H1 (cell line): ENCODE measurements around the gene MGAT5B. TPM values are rescaled to one million over a fixed set of nuclear protein-coding genes. Genes with fewer than 3 reads are reported as not detected.

ENCODE experiments used
- CTCF ChIA-PET: fragments of 300-600 bp; sonication (Branson Sonifier 250); formaldehyde crosslinking; loops from one replicate; lab custom pipeline; 2021; ENCODE audit not compliant: partially characterized antibody; lab: Charles Lee
- POLR2A ChIA-PET: fragments of 300-600 bp; sonication (Branson Sonifier 250); formaldehyde crosslinking; loops from one replicate; lab custom pipeline; 2021; ENCODE audit warnings: inconsistent platforms; ENCODE audit not compliant: partially characterized antibody; lab: Charles Lee
- DNase-seq, 2 experiments: peaks; one replicate each; pipeline versions ENCODE4 v3.0.0 to v3.0.0-alpha.2; 2010 to 2022; ENCODE audit warnings: low spot score in 2 of 2, low read depth in 1 of 2, mixed read lengths in 1 of 2
- FAIRE-seq: peaks from 2 replicates; lab custom pipeline; 2011; peaks lifted over from hg19 to GRCh38; lab: Jason Lieb, UNC
- H2AFZ ChIP-seq: 2 replicates; pipeline ENCODE4 v1.8.1; 2012; ENCODE audit warnings: low read length, inconsistent platforms
- H2AK5ac ChIP-seq: 2 replicates; pipeline ENCODE4 v1.6.1; 2013; ENCODE audit warnings: low read depth, low read length
- H2BK120ac ChIP-seq: replicated peaks from 2 replicates; pipeline ENCODE3; 2013; ENCODE audit warnings: low read depth, low read length, inconsistent platforms
- H2BK12ac ChIP-seq: 2 replicates; pipeline ENCODE4 v1.6.1; 2013; ENCODE audit warnings: low read depth, low read length
- H2BK15ac ChIP-seq: 2 replicates; pipeline ENCODE4 v1.6.1; 2013; ENCODE audit warnings: low read length
- H2BK20ac ChIP-seq: 2 replicates; pipeline ENCODE4 v1.6.1; 2013; ENCODE audit warnings: low read length
- H2BK5ac ChIP-seq: 2 replicates; pipeline ENCODE4 v1.6.1; 2013; ENCODE audit warnings: low read depth, low read length
- H3K14ac ChIP-seq: 2 replicates; pipeline ENCODE4 v1.6.1; 2013; ENCODE audit warnings: inconsistent platforms; ENCODE audit not compliant: insufficient read length
- H3K18ac ChIP-seq: 2 replicates; pipeline ENCODE4 v1.6.1; 2013; ENCODE audit warnings: low read length; ENCODE audit errors: extremely low read depth
- H3K23ac ChIP-seq: 2 replicates; pipeline ENCODE4 v1.6.1; 2013; ENCODE audit warnings: inconsistent platforms; ENCODE audit not compliant: insufficient read length
- H3K23me2 ChIP-seq: 2 replicates; pipeline ENCODE4 v1.6.1; 2013; ENCODE audit warnings: low read depth, low read length
- H3K27ac ChIP-seq: 2 replicates; pipeline ENCODE4 v1.6.1; 2011; ENCODE audit warnings: low read depth, low read length, inconsistent platforms
- H3K27me3 ChIP-seq, 4 experiments: replicated peaks in 1 of 4; 1 replicate in 1 of 4; 2 replicates in 3 of 4; pipeline versions ENCODE4 v1.6.1 to v1.8.1; 2011 to 2013; ENCODE audit warnings: low read length in 3 of 4, mild to moderate bottlenecking in 3 of 4, inconsistent platforms in 2 of 4, mixed read lengths in 2 of 4, moderate library complexity in 1 of 4; ENCODE audit not compliant: control insufficient read depth in 3 of 4, insufficient read depth in 3 of 4; ENCODE audit errors: extremely low read depth in 1 of 4
- H3K36me3 ChIP-seq, 4 experiments: 2 replicates each; pipeline versions ENCODE4 v1.6.1 to v1.8.1; 2011 to 2013; ENCODE audit warnings: mild to moderate bottlenecking in 4 of 4, low read length in 3 of 4, moderate library complexity in 2 of 4, control low read depth in 1 of 4, inconsistent platforms in 1 of 4; ENCODE audit not compliant: insufficient read depth in 4 of 4, control insufficient read depth in 2 of 4
- H3K4ac ChIP-seq: replicated peaks from 2 replicates; pipeline ENCODE3; 2013; ENCODE audit warnings: low read length, low read depth, mixed read lengths, inconsistent platforms; ENCODE audit not compliant: insufficient read length
- H3K4me1 ChIP-seq, 4 experiments: replicated peaks in 1 of 4; 1 replicate in 1 of 4; 2 replicates in 3 of 4; pipeline versions ENCODE4 v1.6.1 to v1.8.1; 2011 to 2013; ENCODE audit warnings: low read length in 3 of 4, inconsistent platforms in 2 of 4, mixed read lengths in 1 of 4; ENCODE audit not compliant: insufficient read depth in 4 of 4, control insufficient read depth in 3 of 4
- H3K4me2 ChIP-seq, 2 experiments: 2 replicates each; pipeline versions ENCODE4 v1.6.1 to v1.8.1; 2011 to 2013; ENCODE audit warnings: low read depth in 2 of 2, low read length in 2 of 2, control low read depth in 1 of 2, inconsistent platforms in 1 of 2, mild to moderate bottlenecking in 1 of 2; ENCODE audit not compliant: insufficient read depth in 1 of 2
- H3K4me3 ChIP-seq, 4 experiments: fragments of 200-600, 300-600 bp in 1 of 4; sonication (generic), shearing (Covaris generic), sonication (Bioruptor Twin) in 1 of 4; 2 replicates each; pipeline versions ENCODE4 v1.5.1 to v1.8.1; 2011 to 2016; ENCODE audit warnings: low read length in 4 of 4, low read depth in 3 of 4, control low read depth in 2 of 4, inconsistent platforms in 2 of 4, mild to moderate bottlenecking in 2 of 4, mixed read lengths in 1 of 4, moderate library complexity in 1 of 4; ENCODE audit not compliant: insufficient read depth in 2 of 4; ENCODE audit errors: extremely low read depth in 1 of 4
- H3K56ac ChIP-seq: replicated peaks from 2 replicates; pipeline ENCODE3; 2013; ENCODE audit warnings: low read depth, mild to moderate bottlenecking, mixed read lengths, low read length, inconsistent platforms; ENCODE audit not compliant: insufficient read length
- H3K79me1 ChIP-seq: 2 replicates; pipeline ENCODE4 v1.6.1; 2013; ENCODE audit warnings: low read depth, low read length, control low read depth
- H3K79me2 ChIP-seq, 2 experiments: 2 replicates each; pipeline versions ENCODE4 v1.6.1 to v1.8.1; 2012 to 2013; ENCODE audit warnings: low read length in 2 of 2, mild to moderate bottlenecking in 2 of 2, inconsistent platforms in 1 of 2; ENCODE audit not compliant: insufficient read depth in 2 of 2, control insufficient read depth in 1 of 2
- H3K9ac ChIP-seq, 4 experiments: replicated peaks in 1 of 4; 1 replicate in 1 of 4; 2 replicates in 3 of 4; pipeline versions ENCODE4 v1.6.1 to v1.8.1; 2011 to 2013; ENCODE audit warnings: low read depth in 3 of 4, low read length in 3 of 4, control low read depth in 2 of 4, mild to moderate bottlenecking in 2 of 4, moderate library complexity in 2 of 4, inconsistent platforms in 1 of 4; ENCODE audit errors: extremely low read depth in 1 of 4
- H3K9me3 ChIP-seq, 2 experiments: 2 replicates each; pipeline versions ENCODE4 v1.6.1 to v1.8.1; 2012 to 2013; ENCODE audit warnings: mild to moderate bottlenecking in 2 of 2, moderate library complexity in 2 of 2, control low read depth in 1 of 2, inconsistent platforms in 1 of 2, low read depth in 1 of 2, low read length in 1 of 2, mixed read lengths in 1 of 2; ENCODE audit not compliant: insufficient read depth in 2 of 2
- H4K20me1 ChIP-seq, 2 experiments: replicated peaks in 1 of 2; 2 replicates each; pipeline versions ENCODE3 to v1.8.1; 2011 to 2013; ENCODE audit warnings: inconsistent platforms in 2 of 2, low read length in 2 of 2, mild to moderate bottlenecking in 1 of 2; ENCODE audit not compliant: insufficient read depth in 2 of 2, control insufficient read depth in 1 of 2
- H4K5ac ChIP-seq: 2 replicates; pipeline ENCODE4 v1.6.1; 2013; ENCODE audit warnings: low read length, low read depth, mixed read lengths, inconsistent platforms; ENCODE audit not compliant: insufficient read length
- H4K8ac ChIP-seq: 2 replicates; pipeline ENCODE4 v1.8.0; 2013; ENCODE audit warnings: mild to moderate bottlenecking, moderate library complexity, low read length, inconsistent platforms; ENCODE audit not compliant: insufficient read depth; ENCODE audit errors: extremely low read depth
- H4K91ac ChIP-seq: replicated peaks from 2 replicates; pipeline ENCODE3; 2013; ENCODE audit warnings: low read length, mixed read lengths, inconsistent platforms; ENCODE audit not compliant: insufficient read length
- CBX8 ChIP-seq: fragments of 300-800, 300-1000 bp; sonication (generic); IDR thresholded peaks from 2 replicates; pipeline ENCODE4 v1.7.1; 2016; ENCODE audit warnings: low read depth, low read length, borderline replicate concordance
- CTCF ChIP-seq, 3 experiments: IDR thresholded peaks; 1 replicate in 2 of 3; 2 replicates in 1 of 3; pipeline versions ENCODE4 v1.5.1 to v1.6.1; 2011; ENCODE audit warnings: low read length in 3 of 3, mild to moderate bottlenecking in 3 of 3, inconsistent platforms in 2 of 3, low read depth in 1 of 3, moderate library complexity in 1 of 3; ENCODE audit not compliant: insufficient read depth in 1 of 3; ENCODE audit errors: control extremely low read depth in 1 of 3
- GTF2F1 ChIP-seq: IDR thresholded peaks from 2 replicates; pipeline ENCODE4 v1.6.1; 2012; ENCODE audit warnings: low read depth, low read length, improper control_type of control experiment, borderline replicate concordance
- POLR2AphosphoS5 ChIP-seq: IDR thresholded peaks from 2 replicates; pipeline ENCODE4 v1.6.1; 2011; ENCODE audit warnings: low read depth, low read length
- RNF2 ChIP-seq: fragments of 200-900, 300-1000 bp; sonication (generic); IDR thresholded peaks from 2 replicates; pipeline ENCODE4 v1.7.1; 2016; ENCODE audit warnings: borderline replicate concordance, low read depth, mild to moderate bottlenecking, antibody characterized with exemption, low read length; ENCODE audit not compliant: poor library complexity, severe bottlenecking; ENCODE audit errors: missing control alignments
- SIRT6 ChIP-seq: IDR thresholded peaks from one replicate; pipeline ENCODE4 v1.7.1; 2012; ENCODE audit warnings: low read length, inconsistent platforms
- SIX5 ChIP-seq: IDR thresholded peaks from 2 replicates; pipeline ENCODE4 v1.6.1; 2011; ENCODE audit warnings: mild to moderate bottlenecking, low read depth, low read length
- TBP ChIP-seq: IDR thresholded peaks from 2 replicates; pipeline ENCODE4 v1.6.1; 2011; ENCODE audit warnings: low read depth, low read length, improper control_type of control experiment
- YY1 ChIP-seq: IDR thresholded peaks from 2 replicates; pipeline ENCODE4 v1.6.1; 2011; ENCODE audit warnings: low read depth, mild to moderate bottlenecking, low read length
- WGBS, 2 experiments: shearing (Covaris generic) in 1 of 2; methylation state at CpG; one replicate each; pipeline versions ENCODE4 v1.1.6 to v1.1.7; 2013 to 2015; ENCODE audit warnings: low lambda C conversion rate in 2 of 2, mixed read lengths in 2 of 2, inconsistent platforms in 1 of 2, low coverage in 1 of 2, missing lambda C conversion rate in 1 of 2; ENCODE audit not compliant: insufficient replicate concordance in 2 of 2, insufficient coverage in 1 of 2, insufficient read length in 1 of 2; ENCODE audit errors: extremely low coverage in 1 of 2, missing lambda C conversion rate in 1 of 2; 5-methylcytosine and 5-hydroxymethylcytosine counted together
- polyA plus RNA-seq, 7 experiments: library from polyadenylated mRNA; depleted of rRNA in 3 of 7; stranded (reverse) in 5 of 7; unstranded in 2 of 7; fragments of >200 nt in 5 of 7; fragments of 200-250 nt in 2 of 7; gene quantifications; 1 replicate in 5 of 7; 2 replicates in 1 of 7; 4 replicates in 1 of 7; pipeline versions ENCODE4 v1.2.1 to v1.2.3, GENCODE V29; 2011 to 2013; ENCODE audit warnings: missing spikeins in 2 of 7, mixed read lengths in 2 of 7
- total RNA-seq: library from RNA; stranded (reverse); fragmentation: NEBNext Ultra II Directional; extraction: Animal tissue kit (Norgen Biotek cat#: 25700); gene quantifications from 2 replicates; pipeline ENCODE4 v1.2.1, GENCODE V29; 2021
- TF ChIP-seq, protein P1 (sequence below): IDR thresholded peaks from 2 replicates; pipeline ENCODE4 v1.6.1; 2012; ENCODE audit warnings: inconsistent platforms

MGAT5B gene
- total and polyA plus RNA-seq, 2 of the 8 experiments (the other 6 are each of a cell fraction or from before 2014, with no cell fraction given): 7.9 to 8.2 TPM

GRCh38 chr17:76872221-76872873 lies 4.1 kb downstream of the MGAT5B start:
- H3K4me2 ChIP-seq: no peak overlapping the region
- TF ChIP-seq SIRT6: no peak
- TF ChIP-seq SIX5: no peak
- TF ChIP-seq CTCF (IDR thresholded peaks at IDR 0.05; ENCODE audit: control extremely low read depth in 1 of 3, insufficient read depth in 1 of 3, low read depth in 1 of 3, low read length in 3 of 3): no peak
- TF ChIP-seq YY1: no peak
- TF ChIP-seq CBX8: no peak
- TF ChIP-seq POLR2AphosphoS5: no peak
- TF ChIP-seq RNF2: no peak
- TF ChIP-seq TBP: no peak
- TF ChIP-seq, protein P1, sequence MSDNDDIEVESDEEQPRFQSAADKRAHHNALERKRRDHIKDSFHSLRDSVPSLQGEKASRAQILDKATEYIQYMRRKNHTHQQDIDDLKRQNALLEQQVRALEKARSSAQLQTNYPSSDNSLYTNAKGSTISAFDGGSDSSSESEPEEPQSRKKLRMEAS: no peak
- TF ChIP-seq GTF2F1: no peak

More at GRCh38 chr17:76872221-76872873, 4.1 kb downstream of the MGAT5B start:
- CTCF ChIA-PET: interaction anchor here (0.5 to 1.7 kb wide), 2 partner anchors 16 to 453 kb away, joined by 3 to 6 read pairs; no protein-coding TSS in a partner anchor
- Histone ChIP-seq H2BK5ac (no peak overlapping the region), H3K27ac (no peak overlapping the region), H3K79me2 (no peaks in the 10 kb centered on the region), H3K27me3 (peaks cover 4 to 24% (median 17%) of the 10 kb centered on the region in 4 experiments; a peak in 6 of 7 replicates), H3K36me3 (no peaks in the 10 kb centered on the region), H3K14ac (no peak overlapping the region), H4K91ac (no peak overlapping the region), H3K4me1 (peaks cover under 1 to 16% (median 9%) of the 10 kb centered on the region in 4 experiments; a peak in 6 of 7 replicates), H2BK12ac (no peak overlapping the region), H2BK120ac (no peak overlapping the region), H3K23me2 (peaks cover 16% of the 10 kb centered on the region; the same call in 1 of the 2 replicates), H4K8ac (no peak overlapping the region), H3K9ac (no peak overlapping the region), H3K56ac (no peak overlapping the region), H3K79me1 (no peaks in the 10 kb centered on the region; the same call in 1 of the 2 replicates), H3K4ac (no peak overlapping the region), H3K23ac (no peak overlapping the region), H3K4me3 (no peak overlapping the region), H3K9me3 (no peaks in the 10 kb centered on the region; a peak in 1 of 4 replicates), H2AK5ac (no peak overlapping the region), H2BK20ac (no peak overlapping the region), H2BK15ac (no peak overlapping the region), H2AFZ (no peak overlapping the region), H4K20me1 (peaks cover 0 to 8% of the 10 kb centered on the region in 2 experiments), H3K18ac (no peak overlapping the region), H4K5ac (no peak overlapping the region)
- 88% methylated on average over 14 of the region's 14 CpGs; no CpG with 5 or more reads in 1 of the 2 experiments for WGBS, 2 experiments
- POLR2A ChIA-PET: no interaction called here
- no peak for DNase-seq
- FAIRE-seq: no peak
